GM10266 (cell line): Measurements from ENCODE around the gene OSBP2.

ENCODE experiments used
- DNase-seq: peaks from one replicate; pipeline ENCODE4 v3.0.0; 2012; ENCODE audit errors: extremely low spot score
- CTCF ChIP-seq: IDR thresholded peaks from 2 replicates; pipeline ENCODE4 v1.5.1; 2012; ENCODE audit warnings: mild to moderate bottlenecking, low read depth; ENCODE audit not compliant: control insufficient read depth, insufficient read depth; ENCODE audit errors: missing control alignments

OSBP2 gene

GRCh38 chr22:30680991-30681770 lies 13.5 kb upstream of the OSBP2 start:
- DNase-seq: no peak
- no peak for TF ChIP-seq CTCF

- no peak for TF ChIP-seq CTCF
- no peak for DNase-seq
Measured at GRCh38 chr22:30681831-30682230, 12.8 kb upstream of the OSBP2 start.

- TF ChIP-seq CTCF: no peak
- DNase-seq: no peak
Measured at GRCh38 chr22:30685178-30685577, 9.5 kb upstream of the OSBP2 start.

DNA sequence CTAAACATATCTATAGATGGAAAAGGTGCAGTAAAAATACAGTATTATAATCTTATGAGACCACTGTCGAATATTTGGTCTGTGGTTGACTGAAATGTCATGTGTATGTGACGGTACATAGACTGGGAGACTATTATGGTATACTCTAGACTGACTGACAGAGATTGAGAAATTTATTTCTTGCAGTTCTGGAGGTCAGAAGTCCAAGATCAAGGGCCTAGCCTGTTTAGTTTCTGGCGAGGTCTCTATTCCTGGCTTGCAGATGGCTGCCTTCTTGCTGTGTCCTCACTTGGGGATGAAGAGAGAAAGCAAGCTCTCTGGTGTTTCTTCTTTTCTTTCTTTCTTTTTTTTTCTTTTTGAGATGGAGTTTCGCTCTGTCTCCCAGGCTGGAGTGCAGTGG lies 7.3 kb upstream of the OSBP2 start:
- no peak for DNase-seq
- no peak for TF ChIP-seq CTCF

DNA sequence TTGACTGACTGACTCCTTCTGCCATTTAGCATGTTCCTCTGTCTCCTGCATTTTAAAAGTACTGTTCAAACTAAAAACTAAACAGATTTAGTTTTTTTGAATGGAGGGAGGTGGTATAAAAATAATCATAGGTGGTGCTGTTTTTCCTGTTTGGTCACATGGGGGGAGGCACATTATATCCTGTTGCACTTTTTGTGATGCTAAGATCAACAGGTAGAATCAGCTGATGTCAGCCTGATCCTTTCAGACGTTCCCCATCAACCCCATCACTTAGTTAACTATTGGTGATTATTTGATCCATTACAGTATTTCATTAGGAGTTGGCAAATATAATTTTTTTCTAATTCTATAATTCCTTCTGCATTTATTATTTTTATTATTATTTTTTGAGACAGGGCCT lies 5.1 kb upstream of the OSBP2 start:
- no peak for DNase-seq
- no peak for TF ChIP-seq CTCF

DNA sequence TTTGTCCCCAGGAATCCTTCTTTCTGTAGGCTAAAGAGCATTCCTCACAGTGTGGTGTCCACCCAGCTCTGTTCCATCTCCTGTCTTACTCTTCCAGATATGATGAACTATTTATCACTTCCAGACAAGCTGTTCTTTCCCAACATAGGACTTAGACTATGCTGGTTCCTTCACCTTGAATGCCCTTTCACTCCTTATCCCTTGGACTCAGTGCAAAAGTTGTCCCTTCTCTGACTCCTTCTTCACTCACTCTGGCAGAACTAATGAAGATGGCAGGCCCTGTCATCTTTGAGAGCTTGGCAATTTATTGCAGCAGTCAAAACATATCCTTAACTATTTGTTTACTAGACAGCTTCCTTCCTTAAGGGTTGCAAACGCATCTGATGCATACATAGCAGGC lies 3.5 kb upstream of the OSBP2 start:
- DNase-seq: no peak
- no peak for TF ChIP-seq CTCF

- no peak for TF ChIP-seq CTCF
- peak; percentile 43 for DNase-seq
Measured at GRCh38 chr22:30694171-30694639, 469 bp upstream of the OSBP2 start.
